BJ (cell line): ENCODE data around the gene LUC7L2. TPM values are rescaled to one million over a fixed set of nuclear protein-coding genes. Genes with fewer than 3 reads are reported as not detected.

Experiments used
- CTCF ChIA-PET: fragments of 350-600 bp; formaldehyde crosslinking; extraction: SDS; loops from one replicate; lab custom pipeline; 2021; ENCODE audit warnings: antibody characterized with exemption, inconsistent platforms; lab: Yijun Ruan, JAX
- POLR2A ChIA-PET: fragments of 300-600 bp; sonication (Branson Sonifier 250); formaldehyde crosslinking; extraction: SDS; loops from one replicate; lab custom pipeline; 2021; ENCODE audit warnings: antibody characterized with exemption; lab: Charles Lee
- DNase-seq: peaks from one replicate; pipeline ENCODE4 v3.0.0-alpha.2; 2011; ENCODE audit warnings: low read depth
- H3K27me3 ChIP-seq: 2 replicates; pipeline ENCODE4 v1.6.0; 2011; ENCODE audit warnings: low read length; ENCODE audit not compliant: control insufficient read depth, insufficient read depth
- H3K36me3 ChIP-seq: 2 replicates; pipeline ENCODE4 v1.5.1; 2011; ENCODE audit warnings: low read length; ENCODE audit not compliant: control insufficient read depth, insufficient read depth
- H3K4me3 ChIP-seq: 2 replicates; pipeline ENCODE4 v1.5.1; 2011; ENCODE audit warnings: low read depth, mild to moderate bottlenecking, control low read depth, low read length
- CTCF ChIP-seq: IDR thresholded peaks from 2 replicates; pipeline ENCODE4 v1.5.1; 2011; ENCODE audit warnings: low read depth, mild to moderate bottlenecking, control low read depth, inconsistent platforms, low read length, moderate library complexity; ENCODE audit not compliant: insufficient read depth
- polyA plus RNA-seq: library from polyadenylated mRNA; depleted of rRNA; stranded (reverse); fragments of >200 nt; gene quantifications from 2 replicates; pipeline ENCODE4 v1.2.3, GENCODE V29; 2011

The LUC7L2 gene
- polyA plus RNA-seq, 1 experiment: 22.3 TPM

DNA sequence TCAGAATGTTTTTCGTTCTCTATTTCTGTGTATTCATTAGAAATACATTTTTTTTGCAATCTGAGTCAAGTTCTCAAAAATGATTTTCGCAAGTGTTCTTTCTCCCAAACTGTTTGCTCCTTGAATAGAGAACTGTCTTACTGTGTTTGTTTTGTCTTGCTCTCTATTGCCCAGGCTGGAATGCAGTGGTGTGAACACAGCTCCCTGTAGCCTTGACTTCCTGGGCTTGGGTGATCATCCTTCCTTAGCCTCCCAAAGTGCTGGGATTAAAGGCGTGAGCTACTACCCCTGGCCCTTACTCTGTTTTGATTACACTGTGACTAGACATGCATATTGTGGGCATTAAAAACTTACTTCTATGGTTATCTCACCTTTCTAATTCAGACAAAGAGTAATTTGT, 56.7 kb downstream of the LUC7L2 start:
- DNase-seq: no peak
- POLR2A ChIA-PET: interaction anchor here (0.6 kb wide), 1 partner anchor 10 kb away, joined by 3 read pairs; no protein-coding TSS in a partner anchor
- Histone ChIP-seq H3K4me3 (no peak overlapping the region), H3K27me3 (no peaks in the 10 kb centered on the region), H3K36me3 (peaks cover 6% of the 10 kb centered on the region)
- CTCF ChIA-PET: interaction anchor here (0.6 kb wide), 1 partner anchor 18 kb away, joined by 3 read pairs; no protein-coding TSS in a partner anchor
- TF ChIP-seq CTCF: no peak

GRCh38 chr7:139417478-139417877, 57.8 kb downstream of the LUC7L2 start:
- POLR2A ChIA-PET: no interaction called here

DNA sequence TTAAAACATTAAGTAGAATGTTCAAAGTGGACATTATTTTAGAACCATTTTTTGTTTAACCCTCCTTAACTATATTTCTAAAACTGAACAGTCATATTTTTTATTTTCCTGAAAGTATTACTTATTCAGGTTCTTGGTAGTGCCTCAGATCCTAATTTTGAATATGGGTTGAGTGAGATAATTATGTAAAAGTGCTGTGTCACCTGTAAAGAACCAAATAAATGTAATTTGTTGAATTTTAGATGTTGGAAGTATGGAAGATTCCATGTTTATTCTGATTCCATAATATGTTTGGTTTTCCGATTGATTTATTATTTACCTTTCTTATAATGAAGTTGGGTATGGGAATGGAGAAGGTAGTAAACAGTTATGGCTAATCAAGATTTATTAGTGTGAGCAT, 61.4 kb downstream of the LUC7L2 start:
- ChIA-PET POLR2A (no interaction called here), CTCF (interaction anchor here (2.1 to 6.6 kb wide), 2 partner anchors 11 to 13 kb away, joined by 6 to 45 read pairs; no protein-coding TSS in a partner anchor)
- TF ChIP-seq CTCF: no peak

More at GRCh38 chr7:139417478-139417877, 57.8 kb downstream of the LUC7L2 start:
- H3K4me3 ChIP-seq: no peak overlapping the region
- TF ChIP-seq CTCF: no peak
- no peak for DNase-seq
- no peaks in the 10 kb centered on the region for H3K27me3 ChIP-seq
- H3K36me3 ChIP-seq: peaks cover 6% of the 10 kb centered on the region
- CTCF ChIA-PET: interaction anchor here (0.7 to 1.4 kb wide), 4 partner anchors 9 to 19 kb away, joined by 3 to 4 read pairs (median 3); no protein-coding TSS in a partner anchor

DNA sequence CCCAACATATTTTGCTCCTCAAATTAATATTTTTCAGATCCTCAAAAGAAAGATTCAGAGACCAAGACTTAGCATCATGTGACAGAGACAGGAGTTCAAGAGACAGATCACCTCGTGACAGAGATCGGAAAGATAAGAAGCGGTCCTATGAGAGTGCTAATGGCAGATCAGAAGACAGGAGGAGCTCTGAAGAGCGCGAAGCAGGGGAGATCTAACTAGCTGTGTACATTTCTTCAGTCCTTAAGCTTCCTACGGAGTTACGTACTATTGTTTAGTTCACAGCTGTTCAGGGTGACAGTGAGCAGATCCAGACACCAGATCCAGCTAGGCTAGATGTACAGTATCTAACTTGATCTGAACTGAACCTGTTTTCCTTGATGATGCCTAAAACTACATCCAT, 62.4 kb downstream of the LUC7L2 start:
- Histone ChIP-seq H3K27me3 (no peaks in the 10 kb centered on the region), H3K36me3 (peaks cover 3% of the 10 kb centered on the region), H3K4me3 (no peak overlapping the region)
- ChIA-PET CTCF (interaction anchor here (2.1 to 6.6 kb wide), 2 partner anchors 10 to 12 kb away, joined by 6 to 45 read pairs; no protein-coding TSS in a partner anchor), POLR2A (no interaction called here)
- DNase-seq: no peak
- TF ChIP-seq CTCF: no peak

More for the DNA sequence above, 61.4 kb downstream of the LUC7L2 start:
- DNase-seq: no peak
- Histone ChIP-seq H3K36me3 (peaks cover 6% of the 10 kb centered on the region), H3K27me3 (no peaks in the 10 kb centered on the region), H3K4me3 (no peak overlapping the region)

DNA sequence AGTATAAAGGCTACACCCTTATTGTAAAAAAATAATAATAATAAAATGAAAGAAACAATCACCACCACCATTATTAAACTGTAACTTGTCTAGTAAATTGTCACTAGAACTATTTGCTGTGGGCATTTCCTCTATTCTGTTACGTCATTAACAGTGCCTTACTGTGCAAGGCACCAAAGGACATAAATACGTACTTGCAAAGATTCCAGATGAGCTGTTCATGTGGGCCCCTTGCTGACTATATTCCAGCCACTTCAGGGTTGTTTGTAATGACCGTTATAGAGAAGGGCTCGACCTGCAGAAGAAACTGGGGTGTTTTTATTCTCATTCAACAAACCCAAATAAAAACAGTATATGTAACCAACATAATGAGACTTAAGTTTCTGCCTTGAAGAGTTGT, 63.4 kb downstream of the LUC7L2 start:
- H3K36me3 ChIP-seq: peaks cover 3% of the 10 kb centered on the region
- no peaks in the 10 kb centered on the region for H3K27me3 ChIP-seq
- no peak for TF ChIP-seq CTCF
- DNase-seq: no peak
- CTCF ChIA-PET: interaction anchor here (2.1 to 6.6 kb wide), 2 partner anchors 9 to 11 kb away, joined by 6 to 45 read pairs; no protein-coding TSS in a partner anchor
- no peak overlapping the region for H3K4me3 ChIP-seq
- POLR2A ChIA-PET: no interaction called here
